Jurkat, Clone E6-1 (cell line): Measurements from ENCODE around the gene SVIL.
"Not testable (repeated sequence)": the region's sequence is repeated elsewhere in the genome, so short reads cannot be mapped to it uniquely, and the experiment has no call there.

Source experiments
- DNase-seq: peaks from one replicate; pipeline ENCODE4 v3.0.0-alpha.2; 2011; ENCODE audit warnings: low read depth, low spot score
- H3K4me3 ChIP-seq: 2 replicates; pipeline ENCODE4 v1.5.1; 2011; ENCODE audit warnings: mild to moderate bottlenecking, low read length, control low read depth, moderate library complexity

SVIL gene

GRCh38 chr10:29610331-29610730 is 24.4 kb downstream of the SVIL start:
- H3K4me3 ChIP-seq, DNase-seq: not testable (repeated sequence)

GRCh38 chr10:29609696-29610095 is 25.1 kb downstream of the SVIL start:
- no peak for DNase-seq
- H3K4me3 ChIP-seq = no peak overlapping the region

GRCh38 chr10:29608476-29609301 is 26.1 kb downstream of the SVIL start:
- DNase-seq = no peak
- H3K4me3 ChIP-seq = no peak overlapping the region

- no peak overlapping the region for H3K4me3 ChIP-seq
These were observed 26.7 kb downstream of the SVIL start for GRCh38 chr10:29608062-29608461.

GRCh38 chr10:29607576-29607975 is 27.2 kb downstream of the SVIL start:
- DNase-seq = no peak
- no peak overlapping the region for H3K4me3 ChIP-seq

More at GRCh38 chr10:29608062-29608461, 26.7 kb downstream of the SVIL start:
- no peak for DNase-seq

- H3K4me3 ChIP-seq, DNase-seq: not testable (repeated sequence)
These were observed 28.1 kb downstream of the SVIL start for GRCh38 chr10:29606693-29607092.

- H3K4me3 ChIP-seq = no peak overlapping the region
- DNase-seq = no peak
These were observed 30.4 kb downstream of the SVIL start for GRCh38 chr10:29604291-29604825.

GRCh38 chr10:29603223-29603896 is 31.4 kb downstream of the SVIL start:
- no peak overlapping the region for H3K4me3 ChIP-seq
- no peak for DNase-seq

- no peak for DNase-seq
- H3K4me3 ChIP-seq = no peak overlapping the region
These were observed 34.0 kb downstream of the SVIL start for GRCh38 chr10:29600821-29601220.

- no peak for DNase-seq
- no peak overlapping the region for H3K4me3 ChIP-seq
These were observed 34.7 kb downstream of the SVIL start for GRCh38 chr10:29600067-29600466.

- DNase-seq = no peak
- no peak overlapping the region for H3K4me3 ChIP-seq
These were observed 35.9 kb downstream of the SVIL start for GRCh38 chr10:29598851-29599311.

GRCh38 chr10:29596826-29597225 is 37.9 kb downstream of the SVIL start:
- no peak overlapping the region for H3K4me3 ChIP-seq

GRCh38 chr10:29596356-29596755 is 38.4 kb downstream of the SVIL start:
- no peak overlapping the region for H3K4me3 ChIP-seq
- no peak for DNase-seq

More at GRCh38 chr10:29596826-29597225, 37.9 kb downstream of the SVIL start:
- no peak for DNase-seq

- H3K4me3 ChIP-seq = no peak overlapping the region
- DNase-seq = no peak
These were observed 39.0 kb downstream of the SVIL start for GRCh38 chr10:29595636-29596225.

GRCh38 chr10:29595146-29595545 is 39.6 kb downstream of the SVIL start:
- no peak for DNase-seq

GRCh38 chr10:29591651-29591968 is 43.2 kb downstream of the SVIL start:
- no peak for DNase-seq

More at GRCh38 chr10:29595146-29595545, 39.6 kb downstream of the SVIL start:
- no peak overlapping the region for H3K4me3 ChIP-seq

GRCh38 chr10:29590915-29591650 is 43.7 kb downstream of the SVIL start:
- H3K4me3 ChIP-seq = no peak overlapping the region
- DNase-seq = no peak

More at GRCh38 chr10:29591651-29591968, 43.2 kb downstream of the SVIL start:
- H3K4me3 ChIP-seq = no peak overlapping the region

- no peak overlapping the region for H3K4me3 ChIP-seq
- DNase-seq = no peak
These were observed 45.9 kb downstream of the SVIL start for GRCh38 chr10:29588629-29589421.
